ENCODE results near the gene KIAA0930.

Gene KIAA0930

DNA sequence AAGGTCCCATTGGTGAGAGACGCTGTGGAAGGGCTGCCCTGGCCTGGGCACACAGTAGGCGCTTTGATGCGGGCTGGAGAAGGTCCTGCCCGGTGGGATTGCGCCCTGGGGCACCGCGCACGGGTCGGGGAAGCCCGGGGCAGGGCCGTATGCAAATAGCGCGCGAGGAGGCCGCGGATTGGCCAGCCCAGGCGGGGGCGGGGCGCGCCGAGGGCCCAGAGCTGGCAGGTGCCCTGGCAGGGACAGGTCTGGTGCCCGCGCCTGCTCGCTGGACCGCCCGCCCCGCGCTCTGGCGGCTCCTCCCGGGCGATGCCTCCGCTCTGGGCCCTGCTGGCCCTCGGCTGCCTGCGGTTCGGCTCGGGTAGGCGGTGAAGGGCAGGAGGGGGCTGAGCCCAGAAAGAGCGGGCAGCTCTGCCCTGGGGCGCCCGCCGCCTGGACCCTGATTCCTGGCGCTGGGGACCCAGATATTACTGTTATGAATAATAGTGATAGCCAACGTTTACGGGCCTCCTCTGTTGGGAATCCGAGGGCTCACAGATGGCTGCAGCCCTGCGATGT lies 44.1 kb upstream of the KIAA0930 start, which contains the start of gene UPK3A:
TSS of gene UPK3A (plus strand) at position 245 of the 558 bp plus-strand sequence. CDS start at position 310, 65 bp downstream.
- Histone ChIP-seq H3K36me3 (ENCODE audit: control insufficient read depth in 1 of 2, insufficient read depth in 2 of 2, low read depth in 1 of 2, low read length in 2 of 2) (no peaks in the 10 kb centered on the region), H3K4ac (ENCODE audit: low read depth in 1 of 2, low read length in 2 of 2) (no peak within 1 kb of the TSS), H3K14ac (ENCODE audit: low read length in 2 of 2) (no peak within 1 kb of the TSS), H2AFZ (ENCODE audit: low read depth, low read length) (peak within 1 kb of the TSS; percentile 10), H2BK120ac (ENCODE audit: low read depth, low read length) (no peak within 1 kb of the TSS), H3K4me1 (ENCODE audit: control insufficient read depth, insufficient read depth, low read depth, low read length) (peaks cover 10% of the 10 kb centered on the region), H2AK5ac (ENCODE audit: low read length, severe bottlenecking) (no peak within 1 kb of the TSS), H3K27ac (ENCODE audit: low read length, poor library complexity, severe bottlenecking) (no peak within 1 kb of the TSS), H3K4me2 (ENCODE audit: low read length, poor library complexity, severe bottlenecking) (peak within 1 kb of the TSS; percentile 77), H3K23ac (ENCODE audit: low read length in 2 of 2) (no peak within 1 kb of the TSS), H3K4me3 (ENCODE audit: insufficient read depth in 1 of 2, low read depth in 1 of 2, low read length in 2 of 2) (peak within 1 kb of the TSS in 1 of 2 experiments; percentile 41), H3K79me1 (replicated peaks; ENCODE audit: low read length, poor library complexity, severe bottlenecking) (no peaks in the 10 kb centered on the region), H3K18ac (ENCODE audit: low read depth in 1 of 2, low read length in 2 of 2) (peak within 1 kb of the TSS in 1 of 2 experiments; percentile 8), H4K91ac (ENCODE audit: low read length) (no peak within 1 kb of the TSS), H3K9me3 (ENCODE audit: control insufficient read depth, low read length) (no peaks in the 10 kb centered on the region), H2BK15ac (ENCODE audit: low read depth, poor library complexity, severe bottlenecking) (peak within 1 kb of the TSS; percentile 35), H2BK5ac (ENCODE audit: low read depth, low read length, poor library complexity, severe bottlenecking) (no peak within 1 kb of the TSS), H3K9ac (ENCODE audit: low read length) (no peak within 1 kb of the TSS), H4K8ac (ENCODE audit: low read length) (peak within 1 kb of the TSS; percentile 14), H2BK12ac (ENCODE audit: low read length in 2 of 2) (no peak within 1 kb of the TSS), H3K27me3 (ENCODE audit: control insufficient read depth in 1 of 2, insufficient read depth in 1 of 2, low read length in 2 of 2) (peaks cover 32 to 52% of the 10 kb centered on the region in 2 experiments)
- 2% methylated on average over 39 of the region's 46 CpGs for WGBS
- DNase-seq, result peak; percentile 29

DNA sequence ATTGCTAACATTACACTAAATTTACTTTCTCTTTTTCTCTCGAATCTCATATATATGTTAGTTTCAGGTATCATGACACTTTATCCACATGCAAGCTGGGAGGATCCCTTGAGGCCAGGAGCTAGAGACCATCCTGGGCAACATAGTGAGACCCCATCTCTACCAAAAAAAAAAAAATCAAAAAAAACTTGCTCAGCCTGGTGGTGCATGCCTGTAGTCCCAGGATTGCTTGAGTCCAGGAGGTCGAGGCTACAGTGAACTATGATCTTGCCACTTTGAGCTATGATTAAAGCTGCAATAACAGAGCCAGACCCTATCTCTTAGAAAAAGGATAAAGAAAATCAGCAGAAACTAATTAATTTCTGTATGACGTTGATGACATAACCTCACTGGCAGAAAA lies 40.3 kb upstream of the KIAA0930 start:
- Histone ChIP-seq H3K4me2 (ENCODE audit: low read length, poor library complexity, severe bottlenecking) (no peak overlapping the region), H3K9me3 (ENCODE audit: control insufficient read depth, low read length) (no peaks in the 10 kb centered on the region), H3K9ac (ENCODE audit: low read length) (no peak overlapping the region), H3K18ac (ENCODE audit: low read depth in 1 of 2, low read length in 2 of 2) (no peak overlapping the region), H3K36me3 (ENCODE audit: control insufficient read depth in 1 of 2, insufficient read depth in 2 of 2, low read depth in 1 of 2, low read length in 2 of 2) (no peaks in the 10 kb centered on the region), H2AK5ac (ENCODE audit: low read length, severe bottlenecking) (no peak overlapping the region), H3K4me3 (ENCODE audit: insufficient read depth in 1 of 2, low read depth in 1 of 2, low read length in 2 of 2) (no peak overlapping the region), H3K27ac (ENCODE audit: low read length, poor library complexity, severe bottlenecking) (no peak overlapping the region), H4K91ac (ENCODE audit: low read length) (no peak overlapping the region), H4K8ac (ENCODE audit: low read length) (no peak overlapping the region), H3K79me1 (replicated peaks; ENCODE audit: low read length, poor library complexity, severe bottlenecking) (no peaks in the 10 kb centered on the region), H3K27me3 (ENCODE audit: control insufficient read depth in 1 of 2, insufficient read depth in 1 of 2, low read length in 2 of 2) (peaks cover 29 to 37% of the 10 kb centered on the region in 2 experiments), H2BK120ac (ENCODE audit: low read depth, low read length) (no peak overlapping the region), H3K23ac (ENCODE audit: low read length in 2 of 2) (no peak overlapping the region), H3K4ac (ENCODE audit: low read depth in 1 of 2, low read length in 2 of 2) (no peak overlapping the region), H3K4me1 (ENCODE audit: control insufficient read depth, insufficient read depth, low read depth, low read length) (peaks cover 12% of the 10 kb centered on the region), H2BK15ac (ENCODE audit: low read depth, poor library complexity, severe bottlenecking) (no peak overlapping the region), H2AFZ (ENCODE audit: low read depth, low read length) (no peak overlapping the region), H2BK5ac (ENCODE audit: low read depth, low read length, poor library complexity, severe bottlenecking) (no peak overlapping the region), H2BK12ac (ENCODE audit: low read length in 2 of 2) (no peak overlapping the region), H3K14ac (ENCODE audit: low read length in 2 of 2) (no peak overlapping the region)
- WGBS, result 79% methylated on average over 3 of the region's 3 CpGs
- no peak for DNase-seq

DNA sequence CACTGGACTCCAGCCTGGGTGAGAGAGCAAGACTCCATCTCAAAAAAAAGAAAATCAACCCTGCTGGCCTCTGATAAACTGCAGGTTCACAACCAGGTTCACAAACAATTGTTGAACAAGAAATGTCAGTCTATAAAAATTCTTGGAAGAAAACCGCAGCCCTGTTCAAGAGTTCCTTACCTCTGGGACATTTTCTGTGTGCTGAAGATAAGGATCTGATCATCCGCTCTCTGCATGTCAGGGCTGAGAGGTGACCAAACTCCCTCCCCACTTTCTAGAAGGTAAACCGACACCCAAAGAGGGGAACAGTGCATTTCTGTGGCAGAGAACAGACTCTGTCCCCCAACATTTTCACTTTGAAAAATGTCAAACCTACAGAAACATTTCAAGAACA lies 39.9 kb upstream of the KIAA0930 start:
- H2BK12ac ChIP-seq (ENCODE audit: low read length in 2 of 2), result no peak overlapping the region
- H3K9ac ChIP-seq (ENCODE audit: low read length), result no peak overlapping the region
- peak overlapping the region; percentile 50 to 63 for H3K18ac ChIP-seq (ENCODE audit: low read depth in 1 of 2, low read length in 2 of 2)
- no peak overlapping the region for H3K4me2 ChIP-seq (ENCODE audit: low read length, poor library complexity, severe bottlenecking)
- no peak overlapping the region for H4K8ac ChIP-seq (ENCODE audit: low read length)
- H3K27me3 ChIP-seq (ENCODE audit: control insufficient read depth in 1 of 2, insufficient read depth in 1 of 2, low read length in 2 of 2), result peaks cover 25 to 33% of the 10 kb centered on the region in 2 experiments
- no peak overlapping the region for H4K91ac ChIP-seq (ENCODE audit: low read length)
- H3K9me3 ChIP-seq (ENCODE audit: control insufficient read depth, low read length), result no peaks in the 10 kb centered on the region
- no peak overlapping the region for H2AFZ ChIP-seq (ENCODE audit: low read depth, low read length)
- no peaks in the 10 kb centered on the region for H3K79me1 ChIP-seq (replicated peaks; ENCODE audit: low read length, poor library complexity, severe bottlenecking)
- H3K23ac ChIP-seq (ENCODE audit: low read length in 2 of 2), result no peak overlapping the region
- no peak overlapping the region for H3K14ac ChIP-seq (ENCODE audit: low read length in 2 of 2)
- no peak overlapping the region for H3K4me3 ChIP-seq (ENCODE audit: insufficient read depth in 1 of 2, low read depth in 1 of 2, low read length in 2 of 2)
- H2AK5ac ChIP-seq (ENCODE audit: low read length, severe bottlenecking), result no peak overlapping the region
- no peak overlapping the region for H2BK120ac ChIP-seq (ENCODE audit: low read depth, low read length)
- H3K4ac ChIP-seq (ENCODE audit: low read depth in 1 of 2, low read length in 2 of 2), result no peak overlapping the region
- peaks cover 12% of the 10 kb centered on the region for H3K4me1 ChIP-seq (ENCODE audit: control insufficient read depth, insufficient read depth, low read depth, low read length)
- DNase-seq, result no peak
- no peak overlapping the region for H2BK15ac ChIP-seq (ENCODE audit: low read depth, poor library complexity, severe bottlenecking)
- no peaks in the 10 kb centered on the region for H3K36me3 ChIP-seq (ENCODE audit: control insufficient read depth in 1 of 2, insufficient read depth in 2 of 2, low read depth in 1 of 2, low read length in 2 of 2)
- H3K27ac ChIP-seq (ENCODE audit: low read length, poor library complexity, severe bottlenecking), result no peak overlapping the region
- 93% methylated on average over 3 of the region's 3 CpGs for WGBS
- H2BK5ac ChIP-seq (ENCODE audit: low read depth, low read length, poor library complexity, severe bottlenecking), result no peak overlapping the region

- Histone ChIP-seq H3K18ac (ENCODE audit: low read depth in 1 of 2, low read length in 2 of 2) (no peak overlapping the region), H3K23ac (ENCODE audit: low read length in 2 of 2) (no peak overlapping the region), H2BK12ac (ENCODE audit: low read length in 2 of 2) (peak overlapping the region in 1 of 2 experiments; percentile 10), H3K14ac (ENCODE audit: low read length in 2 of 2) (no peak overlapping the region), H3K4me1 (ENCODE audit: control insufficient read depth, insufficient read depth, low read depth, low read length) (peaks cover 2% of the 10 kb centered on the region), H3K27me3 (ENCODE audit: control insufficient read depth in 1 of 2, insufficient read depth in 1 of 2, low read length in 2 of 2) (peaks cover 5 to 13% of the 10 kb centered on the region in 2 experiments), H3K4me3 (ENCODE audit: insufficient read depth in 1 of 2, low read depth in 1 of 2, low read length in 2 of 2) (no peak overlapping the region), H2BK5ac (ENCODE audit: low read depth, low read length, poor library complexity, severe bottlenecking) (no peak overlapping the region), H4K8ac (ENCODE audit: low read length) (no peak overlapping the region), H3K27ac (ENCODE audit: low read length, poor library complexity, severe bottlenecking) (no peak overlapping the region), H2AK5ac (ENCODE audit: low read length, severe bottlenecking) (no peak overlapping the region), H3K4me2 (ENCODE audit: low read length, poor library complexity, severe bottlenecking) (no peak overlapping the region), H3K9ac (ENCODE audit: low read length) (no peak overlapping the region), H3K79me1 (replicated peaks; ENCODE audit: low read length, poor library complexity, severe bottlenecking) (no peaks in the 10 kb centered on the region), H3K36me3 (ENCODE audit: control insufficient read depth in 1 of 2, insufficient read depth in 2 of 2, low read depth in 1 of 2, low read length in 2 of 2) (no peaks in the 10 kb centered on the region), H3K4ac (ENCODE audit: low read depth in 1 of 2, low read length in 2 of 2) (no peak overlapping the region), H2BK15ac (ENCODE audit: low read depth, poor library complexity, severe bottlenecking) (no peak overlapping the region), H2BK120ac (ENCODE audit: low read depth, low read length) (no peak overlapping the region), H2AFZ (ENCODE audit: low read depth, low read length) (no peak overlapping the region), H4K91ac (ENCODE audit: low read length) (no peak overlapping the region), H3K9me3 (ENCODE audit: control insufficient read depth, low read length) (no peaks in the 10 kb centered on the region)
- DNase-seq, result no peak
- WGBS, result 83% methylated on average over 9 of the region's 9 CpGs
Measured at GRCh38 chr22:45278125-45278524, 37.4 kb upstream of the KIAA0930 start.

Data from mesenchymal stem cell (in vitro differentiated cells and primary cell).